NCI-H774 (cell line): ENCODE data around the gene SCGB3A2.
"Not testable (repeated sequence)": the region's sequence is repeated elsewhere in the genome, so short reads cannot be mapped to it uniquely, and the experiment has no call there.

Experiments
- DNase-seq: peaks from one replicate; lab custom pipeline; 2025; lab: John Stamatoyannopoulos, UW

The SCGB3A2 gene

DNA sequence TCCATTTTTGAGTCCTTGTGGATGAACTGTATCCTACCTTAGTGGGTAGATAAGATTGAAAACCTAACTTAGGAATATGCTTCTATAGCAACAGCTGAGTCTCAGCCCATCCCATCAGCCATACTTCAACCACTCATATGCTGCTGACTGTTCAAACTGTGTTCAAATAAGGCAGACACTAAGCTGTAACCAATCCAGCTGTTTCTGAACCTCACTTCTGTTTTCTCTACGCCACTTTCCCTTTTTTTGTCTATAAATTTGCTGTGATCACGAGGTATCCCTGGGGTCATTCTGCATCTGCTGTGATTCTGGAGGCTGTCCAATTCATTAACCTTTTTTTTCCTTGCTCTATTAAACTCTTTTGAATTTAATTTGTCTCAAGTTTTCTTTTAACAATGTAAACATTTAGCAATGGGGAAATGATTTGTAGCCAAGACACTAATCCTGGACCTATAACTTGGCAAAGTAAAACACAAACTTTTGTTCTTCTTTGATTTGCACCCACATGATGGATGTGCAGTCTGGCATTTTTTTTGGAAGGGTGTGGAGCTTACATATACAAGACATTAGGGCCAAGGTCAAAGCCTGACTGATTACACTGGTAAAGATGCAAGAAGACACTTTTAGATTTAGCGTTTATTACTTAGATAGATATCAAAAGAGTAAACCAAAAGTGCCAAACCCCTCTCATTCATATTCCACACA, 14.9 kb upstream of the SCGB3A2 start:
- DNase-seq = no peak

DNA sequence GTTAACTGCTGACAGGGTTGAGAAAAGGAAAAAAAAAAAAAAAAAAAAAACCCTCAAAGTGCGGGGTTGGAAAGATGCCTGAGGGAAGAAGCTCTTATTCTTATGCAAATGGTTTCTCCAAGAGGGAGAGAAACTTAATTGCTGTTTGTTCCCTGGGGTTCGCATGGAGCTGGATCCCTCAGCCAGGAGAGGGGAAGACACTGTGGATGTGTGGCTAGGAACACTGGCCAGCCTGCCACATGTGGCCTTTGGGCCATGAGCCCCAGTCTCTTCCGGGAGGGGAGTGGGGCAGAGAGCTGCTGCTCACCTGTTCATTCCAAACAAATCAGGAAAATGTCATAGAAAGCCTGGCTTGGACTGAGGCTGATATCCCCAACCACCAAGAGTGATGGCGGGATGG, 9.4 kb upstream of the SCGB3A2 start:
- DNase-seq = no peak

DNA sequence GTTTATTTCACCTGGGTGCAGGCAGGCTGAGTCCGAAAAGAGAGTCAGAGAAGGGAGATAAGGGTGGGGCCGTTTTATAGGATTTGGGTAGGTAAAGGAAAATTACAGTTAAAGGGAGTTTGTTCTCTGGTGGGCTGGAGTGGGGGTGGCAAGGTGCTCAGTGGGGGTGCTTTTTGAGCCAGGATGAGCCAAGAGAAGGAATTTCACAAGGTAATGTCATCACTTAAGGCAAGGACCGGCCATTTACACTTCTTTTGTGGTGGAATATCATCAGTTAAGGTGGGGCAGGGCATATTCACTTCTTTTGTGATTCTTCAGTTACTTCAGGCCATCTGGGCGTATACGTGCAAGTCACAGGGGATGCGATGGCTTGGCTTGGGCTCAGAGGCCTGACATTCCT, 8.6 kb upstream of the SCGB3A2 start:
- not testable (repeated sequence) for DNase-seq

DNA sequence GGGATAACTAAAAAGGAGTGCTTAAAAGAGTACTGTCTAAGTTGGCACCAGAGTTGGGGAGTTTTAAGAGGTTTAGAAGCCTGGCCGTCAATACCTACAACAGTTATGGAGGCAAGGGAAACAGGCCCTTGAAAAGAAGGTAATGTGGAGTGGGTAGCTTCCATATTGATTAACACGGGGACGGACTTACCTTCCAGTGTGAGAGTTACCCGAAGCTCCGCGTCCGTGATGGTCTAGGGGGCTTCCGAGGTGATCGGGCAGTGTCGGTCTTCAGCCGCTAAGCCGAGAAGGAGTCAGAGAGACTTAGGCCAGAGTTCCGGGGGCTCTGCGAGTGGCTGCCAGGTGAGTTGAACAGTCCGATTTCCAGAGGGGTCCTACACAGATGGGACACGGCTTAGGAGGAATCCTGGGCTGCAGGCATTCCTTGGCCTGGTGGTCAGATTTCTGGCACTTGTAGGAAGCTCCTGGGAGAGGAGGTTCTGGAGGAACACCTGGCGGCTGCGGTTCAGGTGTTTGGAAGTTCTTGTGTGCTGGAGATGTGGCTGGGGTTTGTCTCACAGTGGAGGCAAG, 6.4 kb upstream of the SCGB3A2 start:
- not testable (repeated sequence) for DNase-seq

DNA sequence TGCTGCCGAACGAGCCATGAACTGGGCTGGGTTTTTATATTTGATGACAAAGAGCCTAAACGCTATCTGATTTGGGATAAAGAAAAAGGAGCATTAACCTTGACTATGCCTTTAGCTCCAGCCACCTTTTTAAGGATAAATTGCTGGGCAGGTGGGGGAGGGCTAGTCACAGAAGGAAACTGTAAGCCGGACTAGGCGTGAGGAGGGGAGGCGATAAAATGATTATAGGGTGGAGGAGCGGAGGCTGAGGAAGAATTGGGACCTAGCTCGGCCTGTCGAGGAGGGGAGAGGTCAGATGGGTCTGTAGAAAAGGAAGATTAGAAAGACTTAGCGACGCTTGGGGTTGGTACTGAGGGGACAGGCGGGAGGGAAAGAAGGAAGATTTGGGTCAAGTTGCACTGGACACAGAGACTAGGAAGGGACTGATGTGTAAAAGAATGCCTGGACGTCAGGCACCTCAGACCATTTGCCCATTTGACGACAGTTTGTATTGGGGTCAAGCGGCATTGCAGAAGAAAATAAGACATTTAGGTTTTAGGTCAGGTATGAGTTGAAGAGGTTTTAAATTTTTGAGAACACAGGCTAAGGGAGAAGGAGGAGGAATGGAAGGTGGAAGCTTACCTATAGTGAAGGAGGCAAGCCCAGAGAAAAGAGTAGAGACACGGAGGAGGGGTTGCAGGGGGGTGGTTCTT, 5.6 kb upstream of the SCGB3A2 start:
- not testable (repeated sequence) for DNase-seq

DNA sequence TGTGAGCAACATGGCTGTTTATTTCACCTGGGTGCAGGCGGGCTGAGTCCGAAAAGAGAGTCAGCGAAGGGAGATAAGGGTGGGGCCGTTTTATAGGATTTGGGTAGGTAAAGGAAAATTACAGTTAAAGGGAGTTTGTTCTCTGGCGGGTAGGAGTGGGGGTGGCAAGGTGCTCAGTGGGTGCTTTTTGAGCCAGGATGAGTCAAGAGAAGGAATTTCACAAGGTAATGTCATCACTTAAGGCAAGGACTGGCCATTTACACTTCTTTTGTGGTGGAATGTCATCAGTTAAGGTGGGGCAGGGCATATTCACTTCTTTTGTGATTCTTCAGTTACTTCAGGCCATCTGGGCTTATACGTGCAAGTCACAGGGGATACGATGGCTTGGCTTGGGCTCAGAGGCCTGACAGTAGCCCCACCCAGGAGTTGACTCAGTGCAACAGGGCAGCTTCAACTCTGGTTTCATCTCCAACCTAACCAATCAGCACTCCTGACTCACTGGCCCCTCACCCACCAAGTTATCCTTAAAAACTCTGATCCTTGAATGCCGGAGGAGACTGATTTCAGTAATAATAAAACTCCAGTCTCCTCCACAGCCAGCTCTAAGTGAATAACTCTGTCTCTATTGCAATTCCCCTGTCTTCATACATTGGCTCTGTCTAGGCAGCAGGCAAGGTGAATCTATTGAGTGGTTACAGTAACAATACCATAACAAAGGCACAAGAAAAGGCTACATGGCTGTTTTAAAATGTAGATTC, 4.2 kb upstream of the SCGB3A2 start:
- DNase-seq = not testable (repeated sequence)

DNA sequence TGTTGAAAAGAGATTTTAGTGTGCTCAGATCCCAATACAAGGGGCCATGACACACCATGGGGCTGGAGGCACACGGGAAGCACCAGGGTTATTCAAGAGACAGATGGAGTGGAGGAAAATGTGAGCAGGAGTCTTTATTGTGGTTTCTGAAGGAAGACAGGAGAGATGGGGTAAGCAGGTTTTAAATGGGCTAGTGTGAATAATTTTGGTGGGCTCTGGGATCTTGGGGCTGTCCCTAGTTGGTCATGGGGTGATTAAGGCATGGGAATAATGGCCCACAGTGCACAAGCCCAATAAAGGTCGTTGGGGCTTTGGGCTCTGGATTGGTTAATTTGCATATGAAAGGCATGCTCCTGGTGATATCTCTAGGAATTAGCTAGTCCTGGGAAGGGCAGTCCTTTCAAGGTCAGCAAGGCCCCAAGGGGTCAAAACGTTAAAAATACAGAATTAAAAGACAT, 3.6 kb upstream of the SCGB3A2 start:
- DNase-seq = no peak

DNA sequence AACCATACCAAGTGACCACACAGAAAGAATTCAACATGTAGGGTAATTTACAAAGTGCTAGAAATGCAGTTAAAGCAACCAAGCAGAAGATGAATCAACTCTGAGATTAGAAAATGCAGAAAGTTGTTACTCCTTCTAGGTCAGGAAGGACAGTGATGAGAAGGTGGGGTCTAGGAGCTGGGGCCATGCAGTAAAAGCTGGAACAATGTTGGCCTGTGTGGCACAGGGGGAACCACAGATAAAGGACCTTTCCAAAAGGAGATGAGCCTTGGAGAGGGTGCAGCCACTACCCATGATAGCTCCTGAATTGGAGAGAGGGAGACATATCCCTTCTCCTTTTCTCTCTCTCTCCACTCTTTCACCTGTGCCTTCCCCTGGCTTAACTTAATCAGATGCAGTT, 2.4 kb upstream of the SCGB3A2 start:
- DNase-seq = no peak

DNA sequence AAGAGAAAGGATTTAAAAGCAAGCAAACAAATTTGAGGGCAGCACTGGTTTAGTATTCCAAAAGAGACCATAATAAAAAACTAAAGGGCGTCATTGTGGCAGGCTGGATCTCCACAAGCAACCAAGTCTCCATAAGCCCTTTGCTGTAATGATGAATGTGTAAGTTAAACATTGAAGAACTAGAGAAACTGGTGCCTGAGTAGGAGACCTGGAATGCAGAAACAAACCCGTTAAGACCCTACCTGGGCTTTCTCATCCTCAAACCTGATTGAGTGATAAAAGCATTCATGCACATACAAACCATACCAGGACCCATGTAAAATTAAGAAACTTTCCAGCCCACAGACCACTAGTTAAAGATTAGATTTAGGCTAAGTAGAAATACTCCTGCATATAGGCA, 1.9 kb upstream of the SCGB3A2 start:
- no peak for DNase-seq

DNA sequence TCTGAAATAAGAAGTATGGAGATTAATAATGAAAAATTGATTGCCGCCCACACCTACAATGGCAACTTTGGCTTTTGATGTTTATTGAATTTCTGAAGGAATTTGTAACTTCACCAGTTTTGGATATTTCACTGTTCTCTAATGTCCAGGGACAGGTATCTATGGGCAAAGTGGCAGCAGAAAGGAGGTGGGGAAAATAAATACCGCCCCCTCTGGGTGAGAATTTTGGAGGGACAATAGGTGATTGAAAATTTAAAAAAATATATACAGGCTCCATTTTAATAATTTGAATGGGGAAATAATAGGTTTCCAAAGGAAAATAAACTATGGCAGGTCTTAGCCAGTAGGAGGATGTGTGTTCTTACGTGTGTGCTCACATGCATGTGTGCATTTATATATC, 1.3 kb downstream of the SCGB3A2 start:
- no peak for DNase-seq

DNA sequence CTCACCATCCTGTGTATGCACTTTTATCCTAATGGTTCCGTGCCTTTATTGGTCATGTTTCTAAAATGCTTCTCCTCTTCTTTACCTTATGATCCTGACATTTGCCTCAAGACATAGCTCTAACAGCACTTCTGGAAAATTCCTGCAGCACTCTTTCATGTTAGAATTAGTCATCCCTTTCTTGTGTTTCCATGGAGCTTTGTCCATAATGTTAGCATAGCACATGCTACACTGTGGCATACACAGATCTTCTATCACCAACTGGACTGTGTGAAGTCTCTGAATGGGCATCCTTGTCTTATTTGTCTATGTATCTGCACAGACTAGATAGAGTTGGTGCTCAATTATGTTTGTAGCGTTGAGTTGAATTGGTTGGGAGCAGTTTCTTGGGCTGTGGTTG, 2.0 kb downstream of the SCGB3A2 start:
- DNase-seq = no peak

DNA sequence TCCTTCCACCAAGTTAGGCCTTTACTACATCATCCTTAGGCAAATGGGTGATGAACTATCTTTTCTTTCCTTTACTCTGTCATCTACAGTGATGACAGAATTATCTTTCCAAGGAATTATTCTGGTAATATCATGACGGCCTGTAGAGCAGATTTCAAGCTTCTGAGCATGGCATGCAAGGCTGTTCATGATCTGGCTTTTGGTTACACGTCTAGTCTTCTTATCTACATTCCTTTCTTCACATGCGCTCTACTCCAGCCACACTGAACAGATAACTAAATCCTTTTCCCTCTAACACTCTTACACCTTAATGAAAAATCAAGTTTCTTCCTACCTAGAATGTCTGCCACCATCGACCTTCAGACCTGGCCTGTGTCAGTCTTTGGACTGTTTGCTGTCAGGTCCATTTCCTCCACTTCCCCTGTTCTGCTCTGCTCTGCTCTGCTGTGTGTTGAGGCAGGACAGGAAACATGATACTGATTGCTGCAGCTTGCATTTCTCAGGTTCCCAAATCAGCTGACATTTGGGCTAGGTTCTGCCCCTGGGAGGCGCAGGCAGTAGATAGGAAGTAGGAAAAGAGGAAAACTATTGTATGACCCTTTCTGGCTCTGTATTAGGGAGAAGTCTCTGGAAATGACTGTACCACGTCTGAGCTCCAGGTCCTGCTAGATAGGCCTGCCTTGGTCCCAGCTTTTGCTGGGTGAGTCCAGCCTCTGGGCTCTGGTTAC, 4.2 kb downstream of the SCGB3A2 start:
- no peak for DNase-seq

DNA sequence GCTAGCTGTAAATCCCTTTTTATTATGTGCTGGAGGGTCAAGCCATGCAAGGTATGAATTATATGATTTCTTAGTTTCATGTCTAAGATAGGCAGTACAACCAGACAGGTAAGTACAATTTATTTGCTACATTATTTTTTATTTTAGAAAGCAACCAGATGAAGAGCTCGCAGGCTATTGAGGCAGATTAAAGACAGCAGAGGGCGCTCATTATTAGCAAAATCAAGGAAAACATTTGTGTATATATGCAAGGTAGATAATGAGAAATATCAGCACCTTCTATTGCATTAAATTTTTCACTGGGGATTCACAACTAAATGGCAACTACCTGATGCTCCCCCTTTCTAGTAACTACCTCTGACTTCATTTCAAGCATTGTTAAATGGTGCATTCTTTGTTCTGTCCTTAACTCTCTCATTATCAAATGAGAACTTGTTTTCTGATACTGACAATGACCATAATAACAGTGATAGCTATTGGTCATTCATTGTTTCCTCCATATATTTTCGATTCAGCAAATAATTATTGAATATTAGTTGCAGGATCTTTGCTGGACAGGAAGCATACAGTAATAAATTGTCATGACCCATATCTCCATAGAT, 8.6 kb downstream of the SCGB3A2 start:
- peak; percentile 19 for DNase-seq

DNA sequence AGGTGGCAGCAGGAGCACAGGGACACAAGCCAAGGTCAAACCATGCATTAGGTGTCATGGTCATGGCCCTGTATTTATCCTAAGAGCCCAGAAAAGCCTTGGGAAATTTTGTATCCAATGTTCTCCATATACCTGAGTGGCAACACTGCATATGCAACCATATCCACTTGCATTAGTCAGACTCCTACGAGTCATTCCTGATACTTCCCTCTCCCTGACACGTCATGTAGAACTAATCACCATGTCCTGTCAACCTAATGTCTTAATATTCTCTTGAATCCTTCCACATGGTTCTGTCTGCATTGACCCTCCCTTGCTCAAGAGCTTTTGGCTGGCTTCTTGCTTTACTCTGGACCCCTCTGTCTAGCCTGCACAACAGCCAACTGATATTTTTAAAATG, 9.4 kb downstream of the SCGB3A2 start:
- no peak for DNase-seq

DNA sequence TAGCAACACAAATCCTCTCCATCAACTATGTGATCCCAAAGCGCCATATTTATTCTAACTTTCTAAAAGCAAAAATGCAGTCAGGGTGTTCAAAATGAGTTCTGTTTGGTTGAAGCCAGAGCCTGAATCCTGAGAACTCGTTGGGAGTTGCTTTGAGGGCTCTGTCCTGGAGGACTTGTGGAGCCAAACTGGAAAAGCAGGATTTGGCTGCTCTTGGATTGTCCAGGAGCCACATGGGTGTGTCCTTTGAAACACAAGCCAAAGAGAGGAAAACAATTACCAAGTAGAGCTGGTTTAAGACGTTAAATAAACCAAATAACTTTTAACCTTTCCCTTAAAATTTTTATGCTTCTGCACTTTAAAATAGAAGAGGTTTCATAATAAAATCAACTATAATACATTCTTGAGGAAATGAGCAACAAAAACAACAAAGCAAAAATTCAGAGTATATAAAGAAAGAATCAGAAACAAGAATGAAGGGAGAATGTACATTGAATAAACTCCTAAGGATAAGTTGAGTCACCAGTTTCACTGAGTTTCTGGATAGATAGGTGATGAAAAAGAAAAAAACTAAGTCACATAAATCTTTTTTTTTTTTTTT, 14.3 kb downstream of the SCGB3A2 start:
- DNase-seq = no peak

DNA sequence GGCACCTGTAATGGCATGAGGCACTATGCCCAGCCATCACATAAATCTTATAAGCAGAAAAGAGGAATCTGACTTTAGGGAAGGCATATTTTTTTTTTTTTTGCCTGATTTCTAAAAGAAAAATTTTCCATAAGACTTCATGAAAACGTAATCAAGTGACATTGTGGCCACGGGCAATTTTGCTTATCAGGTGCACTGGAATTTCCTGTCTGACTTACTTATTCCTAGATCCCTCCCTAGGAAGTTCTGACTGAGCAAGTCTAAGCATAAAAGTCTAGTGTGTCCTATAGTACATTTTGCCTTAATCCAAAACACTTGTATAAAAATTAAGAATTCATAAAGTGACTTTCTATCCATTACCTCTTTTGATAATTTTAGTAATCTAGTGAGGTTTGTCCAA, 15.3 kb downstream of the SCGB3A2 start:
- DNase-seq = no peak

DNA sequence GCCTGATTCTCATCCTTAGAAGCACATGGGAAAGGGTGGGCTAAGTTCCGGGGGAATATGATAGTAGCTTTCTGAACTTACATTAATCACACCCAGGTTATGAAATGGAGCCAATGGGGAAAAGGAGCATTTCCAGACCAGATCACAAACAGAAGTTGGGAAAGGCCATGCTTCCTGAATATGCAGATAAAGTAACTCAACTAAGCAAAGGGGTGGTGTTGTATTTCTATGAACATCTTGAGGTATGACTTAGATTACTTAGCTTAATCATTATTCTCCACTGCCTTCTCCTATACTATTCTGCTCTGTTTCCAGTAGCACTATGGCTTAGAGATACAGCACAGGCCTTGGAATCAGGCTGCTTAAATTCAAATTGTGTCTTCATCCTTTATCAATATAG, 17.4 kb downstream of the SCGB3A2 start:
- no peak for DNase-seq

DNA sequence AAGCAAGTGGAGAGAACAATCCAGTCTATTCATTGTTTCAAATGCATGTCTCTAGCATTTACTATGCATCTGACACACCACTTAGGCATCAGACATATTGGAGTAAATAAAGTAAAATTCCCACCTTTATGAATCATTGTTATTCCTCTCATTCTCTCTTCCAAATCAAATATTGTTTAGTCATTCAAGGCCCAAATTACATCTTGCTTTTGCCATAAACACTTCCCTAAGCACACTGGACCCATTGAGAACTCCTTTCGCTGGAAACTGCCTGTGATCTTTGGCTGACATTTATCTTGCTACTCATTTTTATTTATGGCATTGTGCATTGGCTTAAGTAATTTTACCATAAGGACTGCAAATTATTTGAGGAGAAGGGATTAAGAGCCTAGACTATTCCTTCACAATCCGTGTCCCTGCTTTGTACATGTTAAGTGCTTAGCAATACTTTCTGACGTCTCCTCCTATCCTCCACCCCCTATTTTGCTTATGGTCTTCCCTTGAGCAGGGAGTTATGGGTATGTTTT, 20.4 kb downstream of the SCGB3A2 start:
- no peak for DNase-seq

DNA sequence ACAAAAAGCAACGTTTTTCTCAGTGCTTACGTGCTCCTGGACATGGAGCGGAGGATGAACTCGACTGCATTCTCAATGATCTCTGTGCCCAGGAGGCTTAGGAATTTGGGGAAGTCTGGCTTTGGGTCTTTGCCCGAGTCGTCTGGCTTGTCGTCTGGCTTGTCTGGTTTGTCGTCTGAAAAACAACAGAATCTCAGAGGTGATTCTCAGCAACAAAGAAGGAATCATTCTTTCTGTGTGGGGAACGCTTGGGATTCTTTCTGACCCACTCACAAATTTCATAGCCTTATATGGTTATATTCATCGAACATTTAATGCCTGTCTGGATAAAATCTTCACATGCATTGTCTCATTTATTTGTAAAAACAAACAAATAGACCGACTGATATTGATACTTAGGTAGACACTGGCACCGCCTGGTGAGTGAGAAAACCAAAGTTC, 23.1 kb downstream of the SCGB3A2 start:
- no peak for DNase-seq

DNA sequence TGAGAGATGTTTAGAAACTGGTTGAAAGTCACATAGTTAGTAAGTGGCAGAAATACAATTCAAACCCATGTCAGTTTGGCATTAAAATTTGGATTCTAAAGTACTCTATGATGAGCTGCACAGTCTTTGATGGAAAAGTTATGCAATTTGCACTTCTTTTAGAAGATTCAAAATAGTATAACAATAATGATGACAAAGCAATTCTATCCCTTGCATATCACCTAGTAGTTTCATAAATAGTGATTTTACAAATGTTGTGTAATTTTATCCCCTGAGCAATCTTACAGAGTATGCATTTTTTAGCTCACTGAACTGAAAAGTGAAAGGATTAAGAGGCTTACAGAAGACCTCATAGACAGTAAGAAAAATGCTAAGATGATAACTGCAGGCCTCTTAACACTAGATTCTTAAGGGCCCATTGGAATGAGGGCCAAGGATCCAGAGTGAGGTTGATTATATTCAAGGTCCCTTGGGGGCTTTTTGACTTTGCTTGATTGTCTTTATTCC, 24.2 kb downstream of the SCGB3A2 start:
- DNase-seq = no peak

DNA sequence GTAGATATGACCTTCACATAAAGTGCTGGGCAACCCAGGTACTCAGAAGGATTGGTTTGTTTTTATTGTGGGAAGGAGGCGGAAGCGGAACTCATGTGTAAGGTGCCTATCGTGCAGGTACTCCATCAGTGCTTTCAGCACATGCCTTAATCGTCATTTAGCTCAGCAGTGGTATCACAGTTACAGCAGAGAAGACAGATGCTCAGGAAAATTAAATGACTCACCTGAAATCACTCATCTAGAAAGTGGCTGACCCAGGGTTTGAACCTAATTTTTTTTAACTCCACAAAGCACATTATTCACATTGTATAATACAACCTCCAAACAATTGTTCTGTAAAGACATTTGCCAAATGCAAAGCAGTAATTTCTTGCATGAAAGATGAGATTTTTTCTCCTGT, 25.6 kb downstream of the SCGB3A2 start:
- DNase-seq = no peak
